H1 (cell line): Measurements from ENCODE around the gene TCERG1L. TPM values are rescaled to one million over a fixed set of nuclear protein-coding genes. Genes with fewer than 3 reads are reported as not detected.

Source experiments
- CTCF ChIA-PET: fragments of 300-600 bp; sonication (Branson Sonifier 250); formaldehyde crosslinking; loops from one replicate; lab custom pipeline; 2021; ENCODE audit not compliant: partially characterized antibody; lab: Charles Lee
- POLR2A ChIA-PET: fragments of 300-600 bp; sonication (Branson Sonifier 250); formaldehyde crosslinking; loops from one replicate; lab custom pipeline; 2021; ENCODE audit warnings: inconsistent platforms; ENCODE audit not compliant: partially characterized antibody; lab: Charles Lee
- DNase-seq, 2 experiments: peaks; one replicate each; pipeline versions ENCODE4 v3.0.0 to v3.0.0-alpha.2; 2010 to 2022; ENCODE audit warnings: low spot score in 2 of 2, low read depth in 1 of 2, mixed read lengths in 1 of 2
- FAIRE-seq: peaks from 2 replicates; lab custom pipeline; 2011; peaks lifted over from hg19 to GRCh38; lab: Jason Lieb, UNC
- H2AFZ ChIP-seq: 2 replicates; pipeline ENCODE4 v1.8.1; 2012; ENCODE audit warnings: low read length, inconsistent platforms
- H2AK5ac ChIP-seq: 2 replicates; pipeline ENCODE4 v1.6.1; 2013; ENCODE audit warnings: low read depth, low read length
- H2BK120ac ChIP-seq: replicated peaks from 2 replicates; pipeline ENCODE3; 2013; ENCODE audit warnings: low read depth, low read length, inconsistent platforms
- H2BK12ac ChIP-seq: 2 replicates; pipeline ENCODE4 v1.6.1; 2013; ENCODE audit warnings: low read depth, low read length
- H2BK15ac ChIP-seq: 2 replicates; pipeline ENCODE4 v1.6.1; 2013; ENCODE audit warnings: low read length
- H2BK20ac ChIP-seq: 2 replicates; pipeline ENCODE4 v1.6.1; 2013; ENCODE audit warnings: low read length
- H2BK5ac ChIP-seq: 2 replicates; pipeline ENCODE4 v1.6.1; 2013; ENCODE audit warnings: low read depth, low read length
- H3K14ac ChIP-seq: 2 replicates; pipeline ENCODE4 v1.6.1; 2013; ENCODE audit warnings: inconsistent platforms; ENCODE audit not compliant: insufficient read length
- H3K18ac ChIP-seq: 2 replicates; pipeline ENCODE4 v1.6.1; 2013; ENCODE audit warnings: low read length; ENCODE audit errors: extremely low read depth
- H3K23ac ChIP-seq: 2 replicates; pipeline ENCODE4 v1.6.1; 2013; ENCODE audit warnings: inconsistent platforms; ENCODE audit not compliant: insufficient read length
- H3K23me2 ChIP-seq: 2 replicates; pipeline ENCODE4 v1.6.1; 2013; ENCODE audit warnings: low read depth, low read length
- H3K27ac ChIP-seq: 2 replicates; pipeline ENCODE4 v1.6.1; 2011; ENCODE audit warnings: low read depth, low read length, inconsistent platforms
- H3K27me3 ChIP-seq, 4 experiments: replicated peaks in 1 of 4; 1 replicate in 1 of 4; 2 replicates in 3 of 4; pipeline versions ENCODE4 v1.6.1 to v1.8.1; 2011 to 2013; ENCODE audit warnings: low read length in 3 of 4, mild to moderate bottlenecking in 3 of 4, inconsistent platforms in 2 of 4, mixed read lengths in 2 of 4, moderate library complexity in 1 of 4; ENCODE audit not compliant: control insufficient read depth in 3 of 4, insufficient read depth in 3 of 4; ENCODE audit errors: extremely low read depth in 1 of 4
- H3K36me3 ChIP-seq, 4 experiments: 2 replicates each; pipeline versions ENCODE4 v1.6.1 to v1.8.1; 2011 to 2013; ENCODE audit warnings: mild to moderate bottlenecking in 4 of 4, low read length in 3 of 4, moderate library complexity in 2 of 4, control low read depth in 1 of 4, inconsistent platforms in 1 of 4; ENCODE audit not compliant: insufficient read depth in 4 of 4, control insufficient read depth in 2 of 4
- H3K4ac ChIP-seq: replicated peaks from 2 replicates; pipeline ENCODE3; 2013; ENCODE audit warnings: low read length, low read depth, mixed read lengths, inconsistent platforms; ENCODE audit not compliant: insufficient read length
- H3K4me1 ChIP-seq, 4 experiments: replicated peaks in 1 of 4; 1 replicate in 1 of 4; 2 replicates in 3 of 4; pipeline versions ENCODE4 v1.6.1 to v1.8.1; 2011 to 2013; ENCODE audit warnings: low read length in 3 of 4, inconsistent platforms in 2 of 4, mixed read lengths in 1 of 4; ENCODE audit not compliant: insufficient read depth in 4 of 4, control insufficient read depth in 3 of 4
- H3K4me2 ChIP-seq, 2 experiments: 2 replicates each; pipeline versions ENCODE4 v1.6.1 to v1.8.1; 2011 to 2013; ENCODE audit warnings: low read depth in 2 of 2, low read length in 2 of 2, control low read depth in 1 of 2, inconsistent platforms in 1 of 2, mild to moderate bottlenecking in 1 of 2; ENCODE audit not compliant: insufficient read depth in 1 of 2
- H3K4me3 ChIP-seq, 4 experiments: fragments of 200-600, 300-600 bp in 1 of 4; sonication (generic), shearing (Covaris generic), sonication (Bioruptor Twin) in 1 of 4; 2 replicates each; pipeline versions ENCODE4 v1.5.1 to v1.8.1; 2011 to 2016; ENCODE audit warnings: low read length in 4 of 4, low read depth in 3 of 4, control low read depth in 2 of 4, inconsistent platforms in 2 of 4, mild to moderate bottlenecking in 2 of 4, mixed read lengths in 1 of 4, moderate library complexity in 1 of 4; ENCODE audit not compliant: insufficient read depth in 2 of 4; ENCODE audit errors: extremely low read depth in 1 of 4
- H3K56ac ChIP-seq: replicated peaks from 2 replicates; pipeline ENCODE3; 2013; ENCODE audit warnings: low read depth, mild to moderate bottlenecking, mixed read lengths, low read length, inconsistent platforms; ENCODE audit not compliant: insufficient read length
- H3K79me1 ChIP-seq: 2 replicates; pipeline ENCODE4 v1.6.1; 2013; ENCODE audit warnings: low read depth, low read length, control low read depth
- H3K79me2 ChIP-seq, 2 experiments: 2 replicates each; pipeline versions ENCODE4 v1.6.1 to v1.8.1; 2012 to 2013; ENCODE audit warnings: low read length in 2 of 2, mild to moderate bottlenecking in 2 of 2, inconsistent platforms in 1 of 2; ENCODE audit not compliant: insufficient read depth in 2 of 2, control insufficient read depth in 1 of 2
- H3K9ac ChIP-seq, 4 experiments: replicated peaks in 1 of 4; 1 replicate in 1 of 4; 2 replicates in 3 of 4; pipeline versions ENCODE4 v1.6.1 to v1.8.1; 2011 to 2013; ENCODE audit warnings: low read depth in 3 of 4, low read length in 3 of 4, control low read depth in 2 of 4, mild to moderate bottlenecking in 2 of 4, moderate library complexity in 2 of 4, inconsistent platforms in 1 of 4; ENCODE audit errors: extremely low read depth in 1 of 4
- H3K9me3 ChIP-seq, 2 experiments: 2 replicates each; pipeline versions ENCODE4 v1.6.1 to v1.8.1; 2012 to 2013; ENCODE audit warnings: mild to moderate bottlenecking in 2 of 2, moderate library complexity in 2 of 2, control low read depth in 1 of 2, inconsistent platforms in 1 of 2, low read depth in 1 of 2, low read length in 1 of 2, mixed read lengths in 1 of 2; ENCODE audit not compliant: insufficient read depth in 2 of 2
- H4K20me1 ChIP-seq, 2 experiments: replicated peaks in 1 of 2; 2 replicates each; pipeline versions ENCODE3 to v1.8.1; 2011 to 2013; ENCODE audit warnings: inconsistent platforms in 2 of 2, low read length in 2 of 2, mild to moderate bottlenecking in 1 of 2; ENCODE audit not compliant: insufficient read depth in 2 of 2, control insufficient read depth in 1 of 2
- H4K5ac ChIP-seq: 2 replicates; pipeline ENCODE4 v1.6.1; 2013; ENCODE audit warnings: low read length, low read depth, mixed read lengths, inconsistent platforms; ENCODE audit not compliant: insufficient read length
- H4K8ac ChIP-seq: 2 replicates; pipeline ENCODE4 v1.8.0; 2013; ENCODE audit warnings: mild to moderate bottlenecking, moderate library complexity, low read length, inconsistent platforms; ENCODE audit not compliant: insufficient read depth; ENCODE audit errors: extremely low read depth
- H4K91ac ChIP-seq: replicated peaks from 2 replicates; pipeline ENCODE3; 2013; ENCODE audit warnings: low read length, mixed read lengths, inconsistent platforms; ENCODE audit not compliant: insufficient read length
- CEBPB ChIP-seq: IDR thresholded peaks from 2 replicates; pipeline ENCODE4 v1.6.1; 2012; ENCODE audit warnings: low read depth, low read length
- KDM1A ChIP-seq: fragments of 200-600, 300-600 bp; sonication (generic); IDR thresholded peaks from 2 replicates; pipeline ENCODE4 v1.7.1; 2016; ENCODE audit warnings: mild to moderate bottlenecking, low read length, borderline replicate concordance
- MAFK ChIP-seq: IDR thresholded peaks from 2 replicates; pipeline ENCODE4 v1.6.1; 2012; ENCODE audit warnings: low read depth, mild to moderate bottlenecking, improper control_type of control experiment, low read length
- WGBS, 2 experiments: shearing (Covaris generic) in 1 of 2; methylation state at CpG; one replicate each; pipeline versions ENCODE4 v1.1.6 to v1.1.7; 2013 to 2015; ENCODE audit warnings: low lambda C conversion rate in 2 of 2, mixed read lengths in 2 of 2, inconsistent platforms in 1 of 2, low coverage in 1 of 2, missing lambda C conversion rate in 1 of 2; ENCODE audit not compliant: insufficient replicate concordance in 2 of 2, insufficient coverage in 1 of 2, insufficient read length in 1 of 2; ENCODE audit errors: extremely low coverage in 1 of 2, missing lambda C conversion rate in 1 of 2; 5-methylcytosine and 5-hydroxymethylcytosine counted together
- polyA plus RNA-seq, 7 experiments: library from polyadenylated mRNA; depleted of rRNA in 3 of 7; stranded (reverse) in 5 of 7; unstranded in 2 of 7; fragments of >200 nt in 5 of 7; fragments of 200-250 nt in 2 of 7; gene quantifications; 1 replicate in 5 of 7; 2 replicates in 1 of 7; 4 replicates in 1 of 7; pipeline versions ENCODE4 v1.2.1 to v1.2.3, GENCODE V29; 2011 to 2013; ENCODE audit warnings: missing spikeins in 2 of 7, mixed read lengths in 2 of 7
- total RNA-seq: library from RNA; stranded (reverse); fragmentation: NEBNext Ultra II Directional; extraction: Animal tissue kit (Norgen Biotek cat#: 25700); gene quantifications from 2 replicates; pipeline ENCODE4 v1.2.1, GENCODE V29; 2021

TCERG1L gene
- total and polyA plus RNA-seq, 2 of the 8 experiments (the other 6 are each of a cell fraction or from before 2014, with no cell fraction given): 3.9 to 6.9 TPM

DNA sequence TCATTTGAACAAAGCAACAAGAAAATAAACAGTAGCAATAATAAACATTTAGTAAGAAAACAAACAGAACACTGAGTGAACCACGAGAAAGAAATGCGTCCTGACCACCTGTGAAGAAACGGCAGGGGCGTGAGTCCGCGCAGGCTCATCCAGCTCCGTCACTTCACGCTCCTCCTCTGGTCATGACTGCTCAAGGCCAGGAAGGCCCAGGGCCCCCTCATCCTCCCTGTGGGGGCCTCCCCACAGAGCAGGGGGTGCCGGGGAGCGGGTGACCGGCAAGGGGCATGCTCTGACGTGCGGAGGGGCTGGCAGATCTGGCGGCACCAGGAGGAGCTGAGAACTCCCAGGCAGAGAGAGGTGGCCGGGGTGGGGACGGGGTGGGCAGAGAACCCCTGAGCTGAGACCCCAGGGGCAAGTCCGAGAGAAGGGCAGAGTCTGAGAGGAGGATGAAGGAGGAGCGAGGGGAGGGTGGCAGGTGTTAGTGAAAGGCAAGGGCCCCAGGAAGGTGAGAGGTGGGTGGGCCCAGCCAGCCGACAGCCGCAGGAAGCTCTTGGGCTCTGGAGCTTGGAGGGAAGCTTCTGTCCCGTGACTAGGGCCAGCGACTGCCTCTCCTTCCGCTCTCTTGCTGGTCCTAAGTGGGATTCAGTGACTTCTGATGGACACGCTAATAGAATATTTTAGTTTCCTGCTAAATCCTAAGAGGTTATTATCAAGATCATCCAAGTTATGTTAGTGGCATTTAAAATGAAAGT is 223.9 kb downstream of the TCERG1L start:
- Histone ChIP-seq H3K4ac (no peak overlapping the region), H2BK12ac (no peak overlapping the region; the same call in 1 of the 2 replicates), H3K18ac (peak overlapping the region; percentile 13; the same call in 1 of the 2 replicates), H3K14ac (no peak overlapping the region), H2BK15ac (no peak overlapping the region), H3K23me2 (no peaks in the 10 kb centered on the region), H2BK20ac (no peak overlapping the region), H3K36me3 (no peaks in the 10 kb centered on the region), H3K4me2 (no peak overlapping the region), H3K9me3 (peaks cover 0 to 3% of the 10 kb centered on the region in 2 experiments; a peak in 1 of 4 replicates), H3K23ac (no peak overlapping the region), H3K79me2 (no peaks in the 10 kb centered on the region), H4K20me1 (no peaks in the 10 kb centered on the region), H2AK5ac (no peak overlapping the region), H3K9ac (no peak overlapping the region), H2AFZ (no peak overlapping the region), H2BK120ac (no peak overlapping the region), H4K8ac (no peak overlapping the region), H4K91ac (no peak overlapping the region), H2BK5ac (no peak overlapping the region), H3K4me3 (no peak overlapping the region), H3K4me1 (peaks cover 0 to 10% (median 4%) of the 10 kb centered on the region in 4 experiments; a peak in 4 of 7 replicates), H3K27me3 (no peaks in the 10 kb centered on the region; a peak in 3 of 7 replicates), H3K79me1 (no peaks in the 10 kb centered on the region), H3K27ac (no peak overlapping the region), H3K56ac (no peak overlapping the region), H4K5ac (no peak overlapping the region)
- CTCF ChIA-PET: interaction anchor here (0.6 to 2.2 kb wide), 34 partner anchors 8 to 481 kb away, joined by 3 to 12 read pairs (median 4); no protein-coding TSS in a partner anchor
- POLR2A ChIA-PET: no interaction called here
- no peak for DNase-seq
- no peak for TF ChIP-seq MAFK
- TF ChIP-seq CEBPB: no peak
- no peak for TF ChIP-seq KDM1A
- 91% methylated on average over 17 of the region's 24 CpGs; no CpG with 5 or more reads in 1 of the 2 experiments for WGBS, 2 experiments
- FAIRE-seq: no peak
